AG10803 (cell line): ENCODE measurements around the gene ATP6V1C2.

Experiments used
- DNase-seq: peaks from one replicate; pipeline ENCODE4 v3.0.0; 2010; ENCODE audit warnings: low read depth
- H3K4me3 ChIP-seq: 2 replicates; pipeline ENCODE4 v1.5.1; 2011; ENCODE audit warnings: mild to moderate bottlenecking, low read length, control low read depth
- CTCF ChIP-seq: conservative IDR thresholded peaks from 2 replicates; pipeline ENCODE4 v1.5.1; 2011; ENCODE audit warnings: mild to moderate bottlenecking, low read length, control low read depth, inconsistent platforms

ATP6V1C2 gene

GRCh38 chr2:10760794-10761504, 39.5 kb downstream of the ATP6V1C2 start:
- no peak overlapping the region for H3K4me3 ChIP-seq
- no peak for DNase-seq
- TF ChIP-seq CTCF: no peak

GRCh38 chr2:10761591-10761990, 40.2 kb downstream of the ATP6V1C2 start:
- TF ChIP-seq CTCF: no peak
- H3K4me3 ChIP-seq: no peak overlapping the region

GRCh38 chr2:10762651-10763460, 41.4 kb downstream of the ATP6V1C2 start:
- TF ChIP-seq CTCF: no peak
- no peak for DNase-seq
- no peak overlapping the region for H3K4me3 ChIP-seq

More at GRCh38 chr2:10761591-10761990, 40.2 kb downstream of the ATP6V1C2 start:
- no peak for DNase-seq

GRCh38 chr2:10763461-10763800, 42.0 kb downstream of the ATP6V1C2 start:
- no peak overlapping the region for H3K4me3 ChIP-seq
- TF ChIP-seq CTCF: no peak
- DNase-seq: no peak

- H3K4me3 ChIP-seq: no peak overlapping the region
- no peak for DNase-seq
- TF ChIP-seq CTCF: no peak
Observed at GRCh38 chr2:10764096-10764785, 42.8 kb downstream of the ATP6V1C2 start.

- no peak for DNase-seq
- TF ChIP-seq CTCF: no peak
- no peak overlapping the region for H3K4me3 ChIP-seq
Observed at GRCh38 chr2:10764896-10765295, 43.5 kb downstream of the ATP6V1C2 start.
